ENCODE results near the gene CCDC6. TPM values are rescaled to one million over a fixed set of nuclear protein-coding genes. Genes with fewer than 3 reads are reported as not detected.

Gene CCDC6
- total and polyA plus RNA-seq, 2 of the 8 experiments (the other 6 are each of a cell fraction or from before 2014, with no cell fraction given): 42.2 to 74.4 TPM

GRCh38 chr10:59922907-59923306, 16.6 kb upstream of the CCDC6 start (continued):
- TF ChIP-seq TBP (IDR thresholded peaks at IDR 0.05; ENCODE audit: low read depth, low read length) (no peak), BCL11A (IDR thresholded peaks at IDR 0.05; ENCODE audit: low read depth in 2 of 2, low read length in 2 of 2) (no peak), CBX5 (IDR thresholded peaks at IDR 0.05; ENCODE audit: low read depth, low read length) (no peak), TCF12 (IDR thresholded peaks at IDR 0.05; ENCODE audit: low read depth, low read length) (no peak), GABPA (IDR thresholded peaks at IDR 0.05; ENCODE audit: borderline replicate concordance, insufficient read depth, low read length) (no peak), ASH2L (IDR thresholded peaks at IDR 0.05; ENCODE audit: low read length) (no peak)

Data from H1 (cell line).